Activated naive CD4-positive, alpha-beta T cell treated with anti-CD3 and anti-CD28 coated beads, Interleukin-2, amount 50 U/mL, for 72 hours (primary cell): ENCODE measurements around the gene PPP4R3A. TPM values are rescaled to one million over a fixed set of nuclear protein-coding genes. Genes with fewer than 3 reads are reported as not detected.

ENCODE experiments used
- total RNA-seq, 2 donors: library from RNA; stranded (reverse); gene quantifications; one replicate each; pipeline ENCODE4 v1.2.3, GENCODE V29; 2022

Gene PPP4R3A
- total RNA-seq, 2 donors from 2014 or later = 103 to 138 TPM

Other genes with a start within 250 kb of the PPP4R3A start
- gene CCDC88C, start 92.5 kb downstream of the PPP4R3A start, total RNA-seq = 100 to 1,000 TPM in 1 of 2 donors, 10 to 100 TPM in 1; 98.8 to 113 TPM
- gene CATSPERB, start 221.8 kb upstream of the PPP4R3A start, total RNA-seq = 1 to 10 TPM in 1 of 2 donors, under 1 TPM in 1; 0.50 to 1.1 TPM